ENCODE measurements around the gene TPCN2. TPM values are rescaled to one million over a fixed set of nuclear protein-coding genes. Genes with fewer than 3 reads are reported as not detected.

The TPCN2 gene
- polyA plus RNA-seq, 3 donors, result 29.3 to 52.8 (median 31.5) TPM

DNA sequence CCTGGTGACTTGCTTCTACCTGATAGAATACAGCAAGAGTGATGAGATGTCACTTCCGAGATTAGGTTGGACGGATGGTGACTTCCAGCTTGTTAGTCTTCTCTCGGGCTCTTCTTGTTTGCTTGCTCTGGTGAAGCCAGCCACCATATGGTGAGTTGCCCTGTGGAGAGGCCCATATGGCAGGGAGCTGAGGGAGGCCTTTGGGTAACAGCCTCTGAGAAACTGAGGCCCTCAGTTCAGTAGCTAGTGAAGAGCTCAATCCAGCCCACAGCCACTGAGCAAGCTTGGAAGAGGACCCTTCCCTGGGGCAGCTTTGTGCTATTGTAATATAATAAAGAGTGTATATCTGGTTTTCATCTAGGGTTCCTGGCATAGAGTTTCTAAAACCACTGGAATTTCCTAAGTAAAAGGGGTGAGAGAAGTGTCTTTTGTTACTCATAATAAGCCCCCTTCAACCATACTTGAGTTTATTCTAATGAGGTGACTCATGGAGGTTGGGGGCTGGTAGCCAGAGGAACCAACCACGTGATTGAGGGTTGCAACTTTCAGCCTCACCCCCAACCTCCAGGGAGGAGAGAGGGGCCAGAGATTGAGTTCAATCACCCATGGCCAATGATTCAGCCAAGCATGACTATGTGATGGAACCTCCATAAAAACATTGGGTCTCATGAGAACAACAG, 8.0 kb upstream of the TPCN2 start:
- WGBS (ENCODE audit: insufficient coverage), result 93% methylated on average over 3 of the region's 4 CpGs
- Histone ChIP-seq H3K4me1 (ENCODE audit: control insufficient read depth in 1 of 2, insufficient read depth in 2 of 2, low read length in 2 of 2) (peaks cover 52 to 62% of the 10 kb centered on the region in 2 donors), H3K9ac (ENCODE audit: insufficient read depth, low read length, poor library complexity, severe bottlenecking) (no peak overlapping the region), H2AFZ (ENCODE audit: insufficient read depth, low read depth, low read length, poor library complexity, severe bottlenecking) (no peak overlapping the region), H3K79me2 (ENCODE audit: insufficient read depth, low read length) (no peaks in the 10 kb centered on the region), H3K4me2 (replicated peaks; ENCODE audit: extremely low read depth, low read length, poor library complexity, severe bottlenecking) (no peak overlapping the region), H3K9me3 (replicated peaks in 1 of 2; ENCODE audit: control insufficient read depth in 1 of 2, insufficient read depth in 1 of 2, low read length in 2 of 2) (no peaks in the 10 kb centered on the region), H4K20me1 (ENCODE audit: insufficient read depth, low read length) (no peaks in the 10 kb centered on the region), H3K36me3 (replicated peaks in 1 of 2; ENCODE audit: control insufficient read depth in 1 of 2, insufficient read depth in 2 of 2, low read length in 2 of 2) (no peaks in the 10 kb centered on the region), H3K4me3 (replicated peaks in 1 of 3; ENCODE audit: low read depth in 2 of 3, low read length in 3 of 3) (no peak overlapping the region), H3K27ac (ENCODE audit: low read depth in 1 of 2, low read length in 2 of 2) (peak overlapping the region in 1 of 2 donors; percentile 62), H3K27me3 (ENCODE audit: control insufficient read depth in 2 of 2, insufficient read depth in 2 of 2, low read length in 2 of 2) (no peaks in the 10 kb centered on the region)
- H3K27me3 Mint-ChIP-seq (ENCODE audit: low read depth in 3 of 3), result peaks cover 0 to 2% (median 2%) of the 10 kb centered on the region in 3 donors
- no peak overlapping the region for H3K4me3 Mint-ChIP-seq
- H3K4me1 Mint-ChIP-seq, result peaks cover 54% of the 10 kb centered on the region
- peak overlapping the region in 6 of 7 donors; percentile 20 to 81 (median 71) for H3K27ac Mint-ChIP-seq
- H3K9me3 Mint-ChIP-seq, result no peaks in the 10 kb centered on the region
- TF ChIP-seq, protein P1, sequence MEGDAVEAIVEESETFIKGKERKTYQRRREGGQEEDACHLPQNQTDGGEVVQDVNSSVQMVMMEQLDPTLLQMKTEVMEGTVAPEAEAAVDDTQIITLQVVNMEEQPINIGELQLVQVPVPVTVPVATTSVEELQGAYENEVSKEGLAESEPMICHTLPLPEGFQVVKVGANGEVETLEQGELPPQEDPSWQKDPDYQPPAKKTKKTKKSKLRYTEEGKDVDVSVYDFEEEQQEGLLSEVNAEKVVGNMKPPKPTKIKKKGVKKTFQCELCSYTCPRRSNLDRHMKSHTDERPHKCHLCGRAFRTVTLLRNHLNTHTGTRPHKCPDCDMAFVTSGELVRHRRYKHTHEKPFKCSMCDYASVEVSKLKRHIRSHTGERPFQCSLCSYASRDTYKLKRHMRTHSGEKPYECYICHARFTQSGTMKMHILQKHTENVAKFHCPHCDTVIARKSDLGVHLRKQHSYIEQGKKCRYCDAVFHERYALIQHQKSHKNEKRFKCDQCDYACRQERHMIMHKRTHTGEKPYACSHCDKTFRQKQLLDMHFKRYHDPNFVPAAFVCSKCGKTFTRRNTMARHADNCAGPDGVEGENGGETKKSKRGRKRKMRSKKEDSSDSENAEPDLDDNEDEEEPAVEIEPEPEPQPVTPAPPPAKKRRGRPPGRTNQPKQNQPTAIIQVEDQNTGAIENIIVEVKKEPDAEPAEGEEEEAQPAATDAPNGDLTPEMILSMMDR (IDR thresholded peaks at IDR 0.05), result no peak
- no peaks in the 10 kb centered on the region for H3K36me3 Mint-ChIP-seq
- DNase-seq, result peak; percentile 51 to 88 (median 56)
- intact Hi-C loops (cut with micrococcal nuclease), result loop anchor here in 1 of 2 donors (10.0 kb wide), 1 partner anchor 254 kb away; the partner anchor contains the start of gene MYEOV

DNA sequence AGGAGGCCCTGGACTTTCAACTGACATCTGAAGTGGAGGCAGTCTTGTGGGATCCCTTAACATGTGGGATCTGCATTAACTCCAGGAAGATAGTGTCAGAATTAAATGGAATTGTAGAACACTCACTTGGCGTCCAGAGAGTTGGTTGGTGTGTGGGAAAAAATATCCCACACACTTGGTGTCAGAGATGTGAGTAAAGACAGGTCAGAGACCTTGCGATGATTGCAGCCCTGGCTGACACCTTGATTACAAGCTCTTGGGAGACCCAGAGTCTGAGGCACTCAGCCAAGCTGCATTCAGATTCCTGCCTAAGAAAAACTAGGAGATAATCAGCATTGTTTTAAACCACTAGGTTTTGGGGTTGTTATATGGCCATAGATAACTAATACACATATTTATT, 7.2 kb upstream of the TPCN2 start:
- no peaks in the 10 kb centered on the region for H3K9me3 ChIP-seq (replicated peaks in 1 of 2; ENCODE audit: control insufficient read depth in 1 of 2, insufficient read depth in 1 of 2, low read length in 2 of 2)
- no peaks in the 10 kb centered on the region for H3K36me3 ChIP-seq (replicated peaks in 1 of 2; ENCODE audit: control insufficient read depth in 1 of 2, insufficient read depth in 2 of 2, low read length in 2 of 2)
- Mint-ChIP-seq H3K4me3 (no peak overlapping the region), H3K27ac (peak overlapping the region in 3 of 7 donors; percentile 40 to 79 (median 79)), H3K36me3 (no peaks in the 10 kb centered on the region), H3K27me3 (ENCODE audit: low read depth in 3 of 3) (peaks cover 0 to 5% (median 2%) of the 10 kb centered on the region in 3 donors), H3K9me3 (no peaks in the 10 kb centered on the region), H3K4me1 (peaks cover 58% of the 10 kb centered on the region)
- intact Hi-C loops (cut with micrococcal nuclease), result loop anchor here in 1 of 2 donors (10.0 kb wide), 1 partner anchor 253 kb away; the partner anchor contains the start of gene MYEOV
- 100% methylated on average over 1 of the region's 2 CpGs for WGBS (ENCODE audit: insufficient coverage)
- no peak overlapping the region for H3K4me3 ChIP-seq (replicated peaks in 1 of 3; ENCODE audit: low read depth in 2 of 3, low read length in 3 of 3)
- no peaks in the 10 kb centered on the region for H3K27me3 ChIP-seq (ENCODE audit: control insufficient read depth in 2 of 2, insufficient read depth in 2 of 2, low read length in 2 of 2)
- H3K4me2 ChIP-seq (replicated peaks; ENCODE audit: extremely low read depth, low read length, poor library complexity, severe bottlenecking), result no peak overlapping the region
- H3K79me2 ChIP-seq (ENCODE audit: insufficient read depth, low read length), result no peaks in the 10 kb centered on the region
- peaks cover 52 to 63% of the 10 kb centered on the region in 2 donors for H3K4me1 ChIP-seq (ENCODE audit: control insufficient read depth in 1 of 2, insufficient read depth in 2 of 2, low read length in 2 of 2)
- no peak overlapping the region for H2AFZ ChIP-seq (ENCODE audit: insufficient read depth, low read depth, low read length, poor library complexity, severe bottlenecking)
- no peak for DNase-seq
- H3K9ac ChIP-seq (ENCODE audit: insufficient read depth, low read length, poor library complexity, severe bottlenecking), result no peak overlapping the region
- H3K27ac ChIP-seq (ENCODE audit: low read depth in 1 of 2, low read length in 2 of 2), result no peak overlapping the region
- TF ChIP-seq, protein P1 (IDR thresholded peaks at IDR 0.05), result no peak
- H4K20me1 ChIP-seq (ENCODE audit: insufficient read depth, low read length), result no peaks in the 10 kb centered on the region
